ENCODE results near the gene KNTC1.
"Not testable (repeated sequence)": the region's sequence is repeated elsewhere in the genome, so short reads cannot be mapped to it uniquely, and the experiment has no call there.

Gene KNTC1

GRCh38 chr12:122558745-122559641 lies 31.9 kb downstream of the KNTC1 start:
- DNase-seq (ENCODE audit: low read depth) = no peak

DNA sequence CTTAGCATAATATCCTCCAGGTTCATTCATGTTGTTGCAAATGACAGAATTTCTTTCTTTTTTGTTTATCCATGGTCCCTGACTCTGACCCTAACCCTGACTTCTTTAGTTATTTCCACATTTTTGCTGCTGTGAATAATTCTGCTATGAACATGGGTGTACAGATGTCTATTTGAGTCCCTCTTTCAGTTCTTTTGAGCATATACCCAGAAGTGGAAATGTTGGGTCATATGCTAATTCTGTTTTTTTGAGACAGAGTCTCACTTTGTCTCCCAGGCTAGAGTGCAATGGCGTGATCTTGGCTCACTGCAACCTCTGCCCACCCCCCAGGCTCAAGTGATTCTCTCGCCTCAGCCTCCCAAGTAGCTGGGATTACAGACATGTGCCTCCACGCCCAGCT lies 33.1 kb downstream of the KNTC1 start:
- DNase-seq (ENCODE audit: low read depth) = no peak

GRCh38 chr12:122563361-122563760 lies 36.3 kb downstream of the KNTC1 start:
- no peak for DNase-seq (ENCODE audit: low read depth)

DNA sequence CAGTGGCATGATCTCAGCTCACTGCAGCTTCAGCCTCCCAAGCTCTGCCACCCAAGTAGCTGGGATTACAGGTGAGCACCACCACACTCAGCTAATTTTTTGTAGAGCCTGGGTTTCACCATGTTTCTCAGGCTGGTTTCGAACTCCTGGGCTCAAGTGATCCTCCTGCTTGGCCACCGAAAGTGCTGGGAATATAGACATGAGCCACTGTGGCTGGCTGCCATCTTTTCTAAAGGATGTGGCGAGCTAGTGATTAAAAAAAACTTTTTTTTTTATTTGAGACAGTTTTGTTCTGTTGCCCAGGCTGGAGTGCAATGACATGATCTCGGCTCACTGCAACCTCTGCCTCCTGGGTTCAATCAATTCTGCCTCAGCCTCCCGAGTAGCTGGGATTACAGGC lies 39.8 kb downstream of the KNTC1 start:
- DNase-seq (ENCODE audit: low read depth) = not testable (repeated sequence)

DNA sequence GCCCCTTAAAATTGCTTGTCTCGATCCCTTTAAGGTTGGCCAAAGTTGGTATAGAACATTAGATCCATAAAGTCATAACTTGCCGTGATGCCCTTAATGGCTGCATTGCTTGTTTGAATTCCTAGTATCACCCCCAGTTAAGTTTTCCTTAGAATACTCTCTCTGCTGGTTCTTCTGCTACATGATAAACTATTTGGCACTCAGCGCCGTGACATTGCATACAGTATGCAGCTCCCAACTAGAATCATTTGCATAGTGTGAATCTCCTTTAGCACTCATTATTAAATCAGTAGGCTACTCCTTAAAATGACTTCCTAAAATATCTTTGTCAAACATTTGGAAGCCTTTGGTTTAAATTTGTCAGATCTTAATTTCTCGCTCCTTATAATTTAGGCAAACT lies 42.2 kb downstream of the KNTC1 start:
- no peak for DNase-seq (ENCODE audit: low read depth)

- DNase-seq (ENCODE audit: low read depth) = peak; percentile 14
These were observed 43.0 kb downstream of the KNTC1 start for GRCh38 chr12:122570006-122570405.

DNA sequence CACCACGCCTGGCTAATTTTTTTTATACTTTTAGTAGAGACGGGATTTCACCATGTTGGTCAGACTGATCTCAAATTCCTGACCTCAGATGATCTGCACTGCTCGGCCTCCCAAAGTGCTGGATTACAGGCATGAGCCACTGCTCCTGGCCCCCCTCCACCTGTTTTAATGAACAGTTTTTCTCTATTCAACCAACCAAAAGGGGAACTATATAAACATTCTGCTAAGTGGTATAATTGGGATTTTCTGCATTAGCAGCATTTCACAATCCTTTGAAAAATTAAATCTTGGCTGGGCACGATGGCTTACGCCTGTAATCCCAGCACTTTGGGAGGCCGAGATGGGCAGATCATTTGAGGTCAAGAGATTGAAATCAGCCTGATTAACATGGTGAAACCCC lies 44.8 kb downstream of the KNTC1 start:
- DNase-seq (ENCODE audit: low read depth) = no peak

- DNase-seq (ENCODE audit: low read depth) = not testable (repeated sequence)
These were observed 56.2 kb downstream of the KNTC1 start for GRCh38 chr12:122583294-122583693.

GRCh38 chr12:122584177-122584863 lies 57.3 kb downstream of the KNTC1 start:
- DNase-seq (ENCODE audit: low read depth) = no peak

DNA sequence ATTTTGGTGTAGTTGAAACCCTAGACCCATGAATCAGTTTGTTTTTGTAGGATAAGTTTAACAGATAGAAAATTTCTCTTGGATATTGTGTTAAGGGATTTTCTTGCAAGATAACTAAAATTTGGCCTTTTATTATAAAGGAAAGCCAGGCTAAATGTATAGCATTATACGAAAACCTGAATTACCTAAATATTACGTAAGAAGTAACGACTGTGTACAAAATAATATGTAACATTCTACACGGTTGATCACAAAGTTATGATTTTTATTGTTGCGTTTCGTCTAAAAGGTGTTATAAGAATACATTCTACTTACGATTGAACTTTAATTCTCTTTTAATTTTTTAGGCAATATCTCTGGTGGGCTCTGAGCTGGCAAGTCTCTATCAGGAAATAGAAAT lies 63.9 kb downstream of the KNTC1 start:
- no peak for DNase-seq (ENCODE audit: low read depth)

DNA sequence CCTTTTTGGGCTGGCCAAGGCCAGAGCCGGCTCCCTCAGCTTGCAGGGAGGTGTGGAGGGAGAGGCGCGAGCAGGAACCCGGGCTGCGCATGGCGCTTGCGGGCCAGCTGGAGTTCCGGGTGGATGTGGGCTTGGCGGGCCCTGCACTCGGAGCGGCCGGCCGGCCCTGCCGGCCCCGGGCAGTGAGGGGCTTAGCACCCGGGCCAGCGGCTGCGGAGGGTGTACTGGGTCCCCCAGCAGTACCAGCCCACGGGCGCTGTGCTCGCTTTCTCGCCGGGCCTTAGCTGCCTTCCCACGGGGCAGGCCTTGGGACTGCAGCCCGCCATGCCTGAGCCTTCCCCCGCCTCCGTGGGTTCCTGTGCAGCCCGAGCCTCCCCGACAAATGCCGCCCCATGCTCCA lies 64.9 kb downstream of the KNTC1 start:
- not testable (repeated sequence) for DNase-seq (ENCODE audit: low read depth)

GRCh38 chr12:122592543-122592942 lies 65.5 kb downstream of the KNTC1 start:
- not testable (repeated sequence) for DNase-seq (ENCODE audit: low read depth)

DNA sequence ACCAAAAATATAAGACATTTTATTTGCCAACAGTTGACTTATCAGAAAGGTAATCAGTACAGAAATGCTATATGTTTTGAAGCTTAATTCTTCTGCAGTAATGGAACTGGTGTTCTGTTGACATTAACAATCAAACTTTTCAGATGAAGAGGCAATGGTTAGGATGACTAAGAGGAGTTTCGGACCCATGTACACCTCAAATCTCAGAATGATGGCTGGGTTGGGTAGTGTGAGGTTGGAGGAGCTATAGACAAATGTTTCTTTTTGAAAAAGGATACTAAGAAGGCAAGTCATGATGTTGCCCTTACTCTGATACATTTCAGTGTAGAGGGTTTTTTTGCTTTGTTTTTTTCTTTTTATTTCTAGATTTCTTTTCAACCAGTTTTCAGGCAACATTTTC lies 66.9 kb downstream of the KNTC1 start:
- DNase-seq (ENCODE audit: low read depth) = no peak

DNA sequence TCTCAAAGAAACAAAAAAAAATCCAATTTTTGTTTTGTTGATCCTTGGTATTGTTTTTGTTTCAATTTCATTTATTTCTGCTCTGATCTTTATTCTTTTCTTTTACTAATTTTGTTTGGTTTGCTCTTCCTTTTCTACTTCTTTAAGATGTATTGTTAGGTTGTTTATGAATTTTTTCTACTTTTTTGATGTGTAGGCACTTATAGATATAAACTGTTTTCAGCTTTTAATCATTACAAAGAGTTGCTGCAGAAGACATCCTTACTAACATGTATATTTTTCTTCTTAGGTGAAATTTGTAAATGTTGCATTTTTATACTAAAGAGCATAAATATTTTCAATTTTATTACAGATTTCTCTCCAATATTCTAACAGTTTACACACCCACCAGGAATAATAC lies 69.8 kb downstream of the KNTC1 start:
- DNase-seq (ENCODE audit: low read depth) = no peak

DNA sequence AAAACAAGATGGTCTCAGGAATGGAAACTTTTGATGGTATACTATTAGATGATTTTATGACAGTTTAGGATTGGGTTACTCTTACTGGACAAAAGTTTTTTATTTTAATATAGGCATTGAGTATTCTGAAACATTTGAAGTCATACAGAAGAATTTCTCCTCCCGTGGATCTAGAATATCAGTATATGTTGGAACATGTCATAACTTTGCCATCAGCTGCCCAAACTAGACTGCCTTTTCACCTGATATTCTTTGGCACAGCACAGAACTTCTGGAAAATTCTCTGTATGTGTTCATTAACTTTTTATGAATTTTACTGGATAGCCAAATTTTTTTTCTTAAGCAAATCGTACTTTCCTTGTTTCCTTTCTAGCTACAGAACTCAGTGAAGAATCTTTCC lies 75.4 kb downstream of the KNTC1 start:
- no peak for DNase-seq (ENCODE audit: low read depth)

DNA sequence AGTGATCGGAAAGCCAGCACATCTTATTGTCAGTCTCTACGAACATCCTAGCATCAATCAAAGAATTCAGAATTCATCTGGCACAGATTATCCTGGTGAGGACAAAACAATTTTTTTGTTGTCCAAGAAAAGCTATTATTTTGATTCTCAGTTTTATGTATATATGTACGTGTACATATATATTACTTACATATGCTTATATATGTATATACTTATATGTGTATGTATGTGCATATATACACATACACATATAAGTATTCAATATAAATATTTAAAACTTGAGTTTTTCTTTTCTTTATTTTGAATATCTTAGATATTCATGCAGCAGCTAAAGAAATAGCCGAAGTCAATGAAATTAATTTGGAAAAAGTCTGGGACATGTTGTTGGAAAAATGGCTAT lies 77.9 kb downstream of the KNTC1 start:
- DNase-seq (ENCODE audit: low read depth) = no peak

DNA sequence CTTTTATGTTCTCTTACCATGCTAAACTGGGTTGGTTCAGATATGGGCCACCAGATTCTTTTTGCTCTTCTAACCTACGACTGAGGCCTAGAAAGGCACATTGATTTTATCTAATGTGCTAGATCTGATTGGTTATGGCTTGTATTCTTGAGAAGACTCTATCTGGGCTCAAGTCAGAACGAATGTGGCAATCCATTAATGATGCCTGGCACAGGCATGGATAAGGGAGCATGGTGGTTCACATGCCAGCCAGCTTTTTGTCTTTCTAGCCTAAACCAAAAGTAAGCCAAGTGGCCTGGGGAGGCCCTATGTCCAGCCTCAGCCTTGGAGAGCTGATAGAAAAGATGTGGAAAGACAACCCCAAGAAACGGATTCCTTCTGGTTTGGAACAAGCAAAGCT lies 82.7 kb downstream of the KNTC1 start:
- DNase-seq (ENCODE audit: low read depth) = no peak

- DNase-seq (ENCODE audit: low read depth) = no peak
These were observed 83.2 kb downstream of the KNTC1 start for GRCh38 chr12:122610207-122610606.

DNA sequence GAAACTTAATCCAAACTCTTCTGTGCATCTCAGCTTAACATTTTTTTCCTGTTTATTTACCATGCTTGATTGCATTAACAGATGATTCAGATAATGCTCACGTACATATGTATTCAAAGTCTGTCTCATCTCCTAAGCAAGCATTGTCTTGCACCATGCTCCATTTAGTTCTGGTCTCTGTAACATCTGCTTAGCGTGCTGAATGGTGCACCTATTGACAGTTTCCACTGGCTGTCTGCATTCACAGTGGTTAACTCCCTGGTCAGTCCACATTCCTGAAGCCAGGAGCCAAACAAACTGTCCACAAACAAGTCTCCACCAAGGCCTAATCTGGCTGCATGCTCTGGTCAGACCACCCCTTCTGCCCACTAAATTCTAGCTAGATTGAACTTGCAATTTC lies 83.9 kb downstream of the KNTC1 start:
- DNase-seq (ENCODE audit: low read depth) = no peak

DNA sequence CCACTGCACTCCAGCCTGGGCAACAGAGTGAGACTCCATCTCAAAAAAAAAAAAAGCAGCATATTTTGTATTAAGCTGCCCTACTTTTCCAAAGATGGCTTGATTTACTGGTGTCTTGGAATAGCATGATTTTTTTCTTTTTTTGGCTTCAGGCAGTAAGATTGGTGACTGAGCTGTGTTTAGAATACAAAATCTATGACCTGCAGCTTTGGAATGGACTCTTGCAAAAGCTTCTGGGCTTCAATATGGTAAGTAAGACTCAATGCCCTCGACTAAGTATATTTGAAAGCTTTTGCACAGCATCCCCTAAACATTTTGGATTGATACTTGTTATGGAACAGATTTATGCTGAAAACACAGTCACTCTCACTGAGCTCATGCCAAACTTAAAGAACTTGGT lies 87.8 kb downstream of the KNTC1 start:
- peak; percentile 8 for DNase-seq (ENCODE audit: low read depth)

DNA sequence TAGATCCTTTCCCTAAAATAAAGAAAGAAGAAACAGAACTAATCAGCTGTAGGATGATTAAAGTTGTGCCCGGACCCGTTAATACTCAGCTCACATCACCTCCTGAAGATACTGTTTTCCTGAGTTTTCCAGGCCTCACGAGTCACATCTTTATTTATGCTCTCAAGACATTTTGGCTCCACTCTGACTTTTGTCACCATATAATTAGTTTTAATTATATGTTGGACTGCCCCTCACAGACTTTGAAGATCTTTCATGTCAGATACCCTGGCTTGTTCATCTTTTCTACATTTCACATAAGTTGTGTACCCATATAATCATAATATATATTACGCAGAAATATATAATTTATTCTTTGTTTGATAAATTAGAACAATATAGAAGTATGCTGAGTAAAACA lies 88.7 kb downstream of the KNTC1 start:
- no peak for DNase-seq (ENCODE audit: low read depth)

DNA sequence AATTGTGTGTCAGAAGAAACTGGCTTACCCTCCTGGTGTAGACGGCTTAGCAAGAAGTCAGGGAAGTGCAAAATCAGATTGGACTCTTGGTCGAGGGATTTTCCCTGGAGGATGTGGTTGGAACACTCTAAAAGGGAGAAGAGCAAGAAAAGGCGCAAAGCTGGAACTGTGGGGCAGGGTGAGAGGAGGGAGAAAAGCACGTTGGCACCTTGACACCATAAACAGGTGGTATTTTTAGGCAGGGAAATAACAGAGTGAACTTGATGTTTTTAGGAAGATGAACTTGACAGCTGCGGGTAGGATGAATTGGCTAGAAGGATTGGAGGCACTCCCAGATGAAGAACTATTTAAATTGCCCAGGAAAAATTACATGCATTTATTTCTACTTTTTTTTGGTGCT lies 108.4 kb downstream of the KNTC1 start:
- DNase-seq (ENCODE audit: low read depth) = no peak

DNA sequence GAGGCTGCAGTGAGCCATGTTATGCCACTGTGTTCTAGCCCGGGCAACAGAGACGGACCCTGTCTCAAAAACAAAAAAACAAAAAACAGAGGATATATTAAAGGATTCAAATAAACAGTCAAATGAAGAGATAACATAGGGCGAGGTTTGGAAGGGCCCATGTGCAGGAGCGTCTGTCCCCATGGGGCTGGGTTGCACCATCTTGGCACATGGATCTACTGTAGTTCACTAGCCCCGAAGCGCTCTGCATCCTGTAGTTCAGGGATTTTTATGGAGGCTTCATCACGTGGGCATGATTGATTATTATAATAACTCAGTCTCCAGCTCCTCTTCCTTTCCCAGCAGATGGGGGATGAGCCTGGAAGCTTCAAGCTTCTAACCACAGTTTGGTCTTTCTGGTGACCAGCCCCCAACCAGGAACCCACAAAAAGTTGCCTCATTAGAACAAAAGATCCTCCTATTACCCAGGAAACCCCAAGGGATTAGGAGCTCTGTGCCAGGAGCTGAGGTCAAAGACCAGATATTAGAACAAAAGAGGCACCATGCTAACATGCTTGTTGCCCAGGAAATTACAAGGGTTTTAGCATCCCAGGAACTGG lies 116.3 kb downstream of the KNTC1 start:
- DNase-seq (ENCODE audit: low read depth) = no peak

Measured in non-pigmented ciliary epithelial cell (primary cell).